Fibroblast of pulmonary artery (primary cell): Measurements from ENCODE around the gene AFF2.
A peak's percentile ranks its signal among the peaks of the same experiment; 100 is the strongest.

Source experiments
- DNase-seq: peaks from one replicate; pipeline ENCODE4 v3.0.0-alpha.2; 2010; ENCODE audit warnings: low read depth
- H3K4me3 ChIP-seq: replicated peaks from 2 replicates; pipeline ENCODE4 v1.5.1; 2011; ENCODE audit warnings: low read depth, mild to moderate bottlenecking, control low read depth, low read length, moderate library complexity
- TF ChIP-seq, protein P1 (sequence below): IDR thresholded peaks from 2 replicates; pipeline ENCODE4 v1.5.1; 2011; ENCODE audit warnings: mild to moderate bottlenecking, control low read depth, low read length, inconsistent platforms; ENCODE audit errors: missing control alignments

AFF2 gene

DNA sequence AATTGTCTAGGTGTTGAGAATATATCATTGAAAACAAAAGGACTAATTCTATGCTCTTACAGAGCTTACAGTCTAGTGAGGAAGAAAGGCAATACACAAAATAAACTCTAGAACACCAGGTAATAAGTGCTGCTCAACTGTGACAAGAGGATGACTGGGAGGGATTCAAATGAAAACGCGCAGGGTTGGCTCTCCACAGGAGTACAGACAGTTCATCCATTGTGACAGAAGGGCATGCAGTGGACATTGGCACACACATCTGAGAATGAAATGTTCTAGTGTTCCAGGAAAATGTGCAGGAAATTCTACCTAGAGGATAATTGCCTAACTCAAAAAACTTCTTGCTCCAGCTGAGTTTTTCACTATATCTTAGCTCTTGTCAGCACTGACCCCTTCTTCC lies 512.7 kb downstream of the AFF2 start:
- H3K4me3 ChIP-seq = no peak overlapping the region
- TF ChIP-seq, protein P1, sequence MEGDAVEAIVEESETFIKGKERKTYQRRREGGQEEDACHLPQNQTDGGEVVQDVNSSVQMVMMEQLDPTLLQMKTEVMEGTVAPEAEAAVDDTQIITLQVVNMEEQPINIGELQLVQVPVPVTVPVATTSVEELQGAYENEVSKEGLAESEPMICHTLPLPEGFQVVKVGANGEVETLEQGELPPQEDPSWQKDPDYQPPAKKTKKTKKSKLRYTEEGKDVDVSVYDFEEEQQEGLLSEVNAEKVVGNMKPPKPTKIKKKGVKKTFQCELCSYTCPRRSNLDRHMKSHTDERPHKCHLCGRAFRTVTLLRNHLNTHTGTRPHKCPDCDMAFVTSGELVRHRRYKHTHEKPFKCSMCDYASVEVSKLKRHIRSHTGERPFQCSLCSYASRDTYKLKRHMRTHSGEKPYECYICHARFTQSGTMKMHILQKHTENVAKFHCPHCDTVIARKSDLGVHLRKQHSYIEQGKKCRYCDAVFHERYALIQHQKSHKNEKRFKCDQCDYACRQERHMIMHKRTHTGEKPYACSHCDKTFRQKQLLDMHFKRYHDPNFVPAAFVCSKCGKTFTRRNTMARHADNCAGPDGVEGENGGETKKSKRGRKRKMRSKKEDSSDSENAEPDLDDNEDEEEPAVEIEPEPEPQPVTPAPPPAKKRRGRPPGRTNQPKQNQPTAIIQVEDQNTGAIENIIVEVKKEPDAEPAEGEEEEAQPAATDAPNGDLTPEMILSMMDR = no peak
- DNase-seq = no peak

DNA sequence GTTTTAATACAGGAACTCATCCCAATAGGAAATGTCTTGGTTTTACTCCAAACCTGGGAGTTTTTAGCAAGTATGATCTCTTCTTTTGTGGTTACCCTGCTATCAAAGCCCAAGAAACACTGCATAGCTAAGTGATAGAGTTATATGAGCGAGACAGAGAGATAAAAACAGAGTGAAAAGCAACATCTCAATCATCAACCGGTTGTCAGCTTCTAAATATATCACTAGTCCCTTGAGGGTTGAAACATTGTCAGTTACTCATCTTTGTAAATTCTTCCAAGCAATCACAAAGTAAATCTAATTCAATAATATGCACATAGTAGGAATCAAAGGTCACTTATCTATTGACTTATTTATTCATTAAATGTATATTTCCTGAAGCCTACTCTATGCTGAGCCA lies 520.7 kb downstream of the AFF2 start:
- no peak for DNase-seq
- TF ChIP-seq, protein P1 = no peak

DNA sequence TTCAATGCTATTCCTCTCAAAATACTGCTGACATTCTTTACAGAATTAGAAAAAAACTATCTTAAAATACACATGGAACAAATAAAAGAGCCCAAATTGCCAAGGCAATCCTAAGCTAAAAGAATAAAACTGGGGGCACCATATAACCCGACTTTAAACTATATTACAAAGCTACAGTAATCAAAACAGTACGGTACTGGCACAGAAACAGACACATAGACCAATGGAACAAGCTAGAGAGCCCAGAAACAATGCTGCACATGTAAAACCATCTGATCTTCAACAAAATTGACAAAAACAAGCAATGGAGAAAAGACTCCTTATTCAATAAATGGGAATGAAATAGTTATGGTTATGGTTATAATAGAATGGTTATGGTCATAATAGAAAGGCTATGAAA lies 522.1 kb downstream of the AFF2 start:
- no peak for DNase-seq
- TF ChIP-seq, protein P1 = no peak
- no peak overlapping the region for H3K4me3 ChIP-seq

More for the DNA sequence above, 520.7 kb downstream of the AFF2 start:
- H3K4me3 ChIP-seq = no peak overlapping the region

DNA sequence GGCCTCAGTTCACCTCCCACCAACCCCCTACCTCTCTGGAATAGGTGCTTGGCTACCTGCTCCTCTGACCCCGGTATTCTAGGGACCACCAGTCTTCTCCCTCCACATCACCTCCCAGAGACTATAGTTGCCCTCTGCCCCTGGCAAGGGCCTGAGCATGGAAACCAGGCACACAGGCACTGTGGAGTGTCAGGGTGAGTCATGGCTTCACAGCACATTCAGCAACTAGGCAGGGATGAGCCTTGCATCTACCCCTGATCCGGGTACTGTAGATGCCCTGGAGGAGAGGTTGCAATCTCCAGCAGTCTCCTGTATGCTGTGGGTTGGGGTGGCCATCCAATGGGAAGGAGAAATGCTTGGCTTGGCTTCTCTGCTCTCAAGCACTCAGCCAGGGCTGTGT lies 532.0 kb downstream of the AFF2 start:
- TF ChIP-seq, protein P1 = no peak
- H3K4me3 ChIP-seq = no peak overlapping the region
- no peak for DNase-seq

DNA sequence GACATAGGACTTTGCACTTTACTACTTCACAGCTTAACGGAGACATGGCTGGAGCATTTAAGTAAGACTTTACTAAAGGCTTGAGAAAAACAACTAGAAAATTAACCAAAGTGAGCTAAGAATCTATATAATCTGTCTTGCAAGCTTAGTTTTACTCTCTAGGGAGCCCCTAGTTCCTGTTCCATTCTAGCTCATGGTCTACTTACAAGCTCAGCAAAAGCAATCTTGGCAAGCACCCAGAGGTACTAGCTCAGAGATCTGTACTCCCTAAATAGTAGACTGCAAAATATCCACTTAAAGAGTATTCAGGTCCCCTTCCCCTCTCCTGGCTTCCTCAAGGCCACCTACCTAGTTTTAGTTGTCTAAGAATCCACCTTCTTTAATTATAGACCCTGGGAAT lies 535.7 kb downstream of the AFF2 start:
- TF ChIP-seq, protein P1 = no peak
- DNase-seq = peak; percentile 17
- H3K4me3 ChIP-seq = no peak overlapping the region

DNA sequence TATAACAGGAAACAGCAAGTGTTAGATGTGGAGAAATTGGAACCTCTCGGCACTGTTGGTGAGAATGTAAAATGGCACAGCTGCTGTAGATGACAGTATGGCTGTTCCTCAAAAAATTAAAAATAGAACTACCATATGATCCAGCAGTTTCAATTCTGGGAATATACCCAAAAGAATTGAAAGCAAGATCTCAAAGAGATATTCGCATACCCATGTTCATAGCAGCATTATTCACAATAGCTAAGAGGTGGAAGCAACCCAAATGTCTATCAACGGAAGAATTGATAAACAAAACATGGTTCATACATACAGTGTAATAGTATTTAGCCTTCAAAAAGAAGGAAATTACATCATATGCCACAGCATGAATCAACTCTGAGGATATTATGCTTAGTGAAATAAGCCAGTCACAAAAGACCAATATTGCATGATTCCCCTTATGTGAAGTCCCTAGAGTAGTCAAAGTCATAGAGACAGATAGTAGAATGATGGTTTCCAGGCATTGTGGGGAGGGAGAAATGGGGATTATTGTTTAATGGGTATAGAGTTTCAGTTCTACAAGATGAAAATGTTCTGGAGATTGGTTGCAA lies 537.0 kb downstream of the AFF2 start:
- TF ChIP-seq, protein P1 = no peak
- H3K4me3 ChIP-seq = no peak overlapping the region
- DNase-seq = peak; percentile 67

DNA sequence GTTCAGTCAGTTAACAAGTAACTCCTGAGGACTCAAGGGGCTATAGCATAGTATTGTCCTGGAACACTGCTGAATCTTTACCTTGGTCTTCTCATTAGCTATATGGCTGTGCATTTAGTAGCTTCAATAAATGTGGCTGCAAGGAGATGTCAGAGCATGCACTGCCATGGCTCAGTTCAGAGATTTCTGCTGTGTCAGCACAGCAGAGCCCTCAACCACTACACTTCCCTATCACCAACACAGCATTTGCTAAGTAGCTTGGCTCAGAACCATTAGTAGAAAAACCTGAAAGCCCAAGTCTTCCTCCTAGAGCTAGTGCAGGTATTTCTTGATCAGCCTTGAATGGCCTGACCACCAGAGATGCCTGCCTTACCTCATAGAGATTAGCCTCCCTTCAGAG lies 538.6 kb downstream of the AFF2 start:
- H3K4me3 ChIP-seq = no peak overlapping the region
- TF ChIP-seq, protein P1 = no peak
- DNase-seq = no peak
